Hematopoietic multipotent progenitor cell treated with erythropoietin and hydrocortisone succinate and interleukin-3 and kit ligand, for 6 days (in vitro differentiated cells): Measurements from ENCODE around the gene CAB39L.

Experiments
- DNase-seq: peaks from one replicate; pipeline ENCODE4 v3.0.0-alpha.2; 2015

CAB39L gene

DNA sequence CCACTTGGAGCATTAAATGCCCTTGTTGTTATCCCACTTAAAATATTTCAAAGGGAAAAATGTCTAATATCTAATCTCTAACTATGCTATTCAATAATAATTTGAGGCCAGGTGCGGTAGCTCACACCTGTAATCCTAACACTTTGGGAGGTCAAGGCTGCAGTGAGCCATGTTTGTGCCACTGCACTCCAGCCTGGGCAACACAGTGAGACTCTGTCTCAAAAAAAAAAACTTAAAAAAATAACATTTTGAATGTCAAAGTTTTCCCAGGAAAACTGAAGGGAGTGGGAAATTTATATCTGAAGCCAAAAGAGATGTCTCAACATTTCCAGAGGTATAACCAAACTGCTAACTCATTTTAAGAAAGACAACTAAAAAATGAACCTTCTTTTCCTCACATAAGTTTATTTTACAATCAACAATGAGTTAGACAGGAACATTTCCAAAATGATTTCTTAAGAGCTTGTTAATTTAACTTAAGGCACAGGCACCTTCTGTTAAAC lies 47.9 kb downstream of the CAB39L start:
- no peak for DNase-seq

DNA sequence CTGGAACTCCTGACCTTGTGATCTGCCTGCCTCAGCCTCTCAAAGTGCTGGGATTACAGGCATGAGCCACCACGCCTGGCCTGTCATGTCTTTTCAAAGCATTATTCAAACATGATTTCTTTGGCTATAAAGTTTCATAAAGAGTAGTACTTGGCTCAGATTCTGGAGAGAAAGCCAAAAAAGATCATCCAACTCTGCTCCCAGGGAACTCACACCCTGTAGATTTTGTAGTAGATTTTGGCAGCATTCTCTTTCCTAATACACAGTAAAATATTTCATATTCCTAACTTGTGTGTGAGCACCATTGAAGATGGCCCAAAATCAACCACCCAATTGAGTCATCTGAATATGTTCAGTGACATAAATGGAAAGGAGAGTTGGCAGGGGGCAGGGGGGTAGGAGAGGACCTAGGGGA lies 48.4 kb downstream of the CAB39L start:
- DNase-seq, result no peak

GRCh38 chr13:49388091-49388635 lies 55.7 kb downstream of the CAB39L start:
- DNase-seq, result no peak

- no peak for DNase-seq
Observed at GRCh38 chr13:49386664-49387063, 57.2 kb downstream of the CAB39L start.

- DNase-seq, result no peak
Observed at GRCh38 chr13:49376121-49376520, 67.7 kb downstream of the CAB39L start.

- no peak for DNase-seq
Observed at GRCh38 chr13:49374585-49375290, 69.1 kb downstream of the CAB39L start.

DNA sequence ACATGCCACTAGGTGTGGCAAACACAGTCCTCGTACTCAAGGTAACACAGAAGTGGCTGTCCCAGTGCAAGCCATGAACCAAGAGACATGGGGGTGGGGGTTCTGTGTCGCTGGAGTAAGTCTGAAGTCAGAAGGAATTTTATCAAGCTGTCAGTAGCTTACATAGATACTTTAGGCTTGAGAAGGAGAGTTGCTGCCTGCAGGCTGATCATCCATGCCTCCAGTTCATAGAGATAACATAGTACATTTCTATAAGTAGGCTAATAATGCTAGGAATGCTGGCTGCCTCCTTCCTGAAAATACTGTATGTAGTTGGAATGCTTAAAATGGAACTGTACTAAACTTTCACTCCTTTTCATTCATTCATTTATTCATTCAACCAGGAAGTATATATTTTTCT lies 70.1 kb downstream of the CAB39L start:
- no peak for DNase-seq

DNA sequence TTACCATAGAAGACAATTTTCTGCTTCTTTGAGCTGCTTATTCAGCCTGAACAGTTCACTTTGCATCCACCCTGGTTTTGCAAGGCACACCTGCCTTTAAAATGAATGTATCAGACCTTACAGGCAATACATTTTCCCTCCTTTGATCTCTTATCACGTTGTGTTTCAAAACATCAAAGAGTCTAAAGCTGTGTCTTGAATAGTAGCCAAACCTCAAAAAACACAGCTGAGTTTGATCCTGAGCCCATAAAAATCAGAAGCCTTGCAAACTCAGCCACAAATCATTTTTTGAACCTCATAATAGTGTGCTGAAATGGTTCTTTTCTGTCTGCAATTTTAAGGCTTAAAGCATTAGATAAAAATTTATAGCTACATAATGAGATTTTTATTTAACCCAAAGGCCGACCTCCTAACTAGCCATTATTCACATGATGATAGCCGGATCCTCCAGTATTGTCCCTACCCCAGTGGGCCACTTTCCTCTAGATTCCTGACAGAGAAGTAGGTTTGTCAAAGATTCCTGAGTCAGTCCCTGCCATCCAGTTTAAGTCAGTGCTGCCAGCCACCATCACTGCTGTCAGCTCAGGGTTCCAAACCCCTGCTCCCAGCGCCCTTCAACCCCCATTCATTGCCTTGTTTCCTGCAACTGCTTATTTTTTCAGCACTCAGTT lies 71.8 kb downstream of the CAB39L start:
- peak; percentile 38 for DNase-seq

DNA sequence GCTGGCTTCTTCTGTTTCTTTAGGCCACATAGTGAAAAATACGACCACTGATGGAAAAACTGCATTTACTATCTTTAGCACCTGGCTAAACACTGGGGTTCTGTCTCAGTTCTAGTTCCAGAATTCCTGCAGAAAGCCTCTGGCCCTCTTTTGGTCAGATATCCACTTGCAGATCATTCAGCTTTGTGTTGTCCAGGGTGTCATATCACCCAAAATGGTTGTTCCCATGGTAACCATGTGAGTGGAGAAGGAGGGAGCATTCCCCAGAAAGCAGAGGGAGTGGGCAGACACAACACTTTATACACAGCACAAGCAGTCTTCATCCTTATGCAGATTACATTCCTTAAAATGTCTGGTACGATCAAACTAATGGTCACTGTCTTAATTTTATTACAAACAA lies 73.5 kb downstream of the CAB39L start:
- DNase-seq, result no peak

GRCh38 chr13:49369866-49370265 lies 74.0 kb downstream of the CAB39L start:
- DNase-seq, result no peak

DNA sequence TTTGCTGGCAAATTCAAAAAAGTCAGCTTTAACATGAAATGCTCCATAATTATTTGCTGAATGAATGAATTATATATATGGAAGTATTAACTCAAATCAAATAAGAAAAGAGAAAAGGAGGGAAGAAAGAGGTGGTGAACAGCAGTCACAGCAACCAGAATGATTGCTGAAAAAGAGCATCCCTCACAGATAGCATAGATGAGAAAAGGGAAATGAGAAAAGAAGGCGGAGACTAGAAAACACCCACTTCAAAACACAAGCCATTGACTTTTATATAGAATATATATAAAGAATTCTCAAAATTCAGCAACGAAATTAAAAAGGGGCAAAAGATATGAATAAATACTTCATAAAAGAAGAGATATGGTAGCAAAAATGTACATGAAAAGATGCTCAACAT lies 75.2 kb downstream of the CAB39L start:
- DNase-seq, result no peak

GRCh38 chr13:49367640-49368422 lies 76.0 kb downstream of the CAB39L start:
- DNase-seq, result no peak

DNA sequence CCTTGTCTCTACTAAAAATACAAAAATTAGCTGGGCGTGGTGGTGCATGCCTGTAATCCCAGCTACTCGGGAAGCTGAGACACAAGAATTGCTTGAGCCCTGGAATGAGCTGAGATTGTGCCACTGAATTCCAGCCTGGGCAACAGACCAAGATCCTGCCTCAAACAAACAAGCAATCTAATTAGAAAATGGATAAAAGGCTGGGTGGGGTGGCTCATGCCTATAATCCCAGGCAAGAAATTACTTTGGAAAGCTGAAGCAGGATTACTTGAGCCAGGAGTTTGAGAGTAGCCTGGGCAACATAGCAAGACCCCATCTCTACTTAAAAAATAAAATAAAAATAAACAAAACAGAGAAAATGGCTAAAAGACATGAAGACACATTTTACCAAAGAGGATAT lies 77.0 kb downstream of the CAB39L start:
- DNase-seq, result no peak

GRCh38 chr13:49357694-49358093 lies 86.2 kb downstream of the CAB39L start:
- no peak for DNase-seq

DNA sequence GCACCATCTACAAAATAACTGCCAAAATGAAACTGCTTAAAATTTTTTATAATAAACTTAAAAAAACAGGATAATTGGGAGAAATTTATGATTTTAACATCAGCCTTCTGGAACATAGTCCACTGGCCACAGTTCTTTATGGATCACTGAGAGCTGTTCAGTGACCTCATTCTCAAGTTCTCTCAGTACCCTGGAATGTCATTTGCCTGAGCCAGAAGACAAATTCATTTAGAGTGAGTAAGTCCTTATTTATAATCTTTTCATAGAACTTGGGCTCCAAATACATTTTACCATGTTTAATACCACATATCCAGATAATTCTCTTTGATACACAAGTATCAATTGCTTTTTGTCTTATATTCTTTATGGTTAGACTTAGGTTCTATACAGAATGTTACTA lies 87.6 kb downstream of the CAB39L start:
- no peak for DNase-seq

GRCh38 chr13:49354719-49355118 lies 89.1 kb downstream of the CAB39L start:
- no peak for DNase-seq

DNA sequence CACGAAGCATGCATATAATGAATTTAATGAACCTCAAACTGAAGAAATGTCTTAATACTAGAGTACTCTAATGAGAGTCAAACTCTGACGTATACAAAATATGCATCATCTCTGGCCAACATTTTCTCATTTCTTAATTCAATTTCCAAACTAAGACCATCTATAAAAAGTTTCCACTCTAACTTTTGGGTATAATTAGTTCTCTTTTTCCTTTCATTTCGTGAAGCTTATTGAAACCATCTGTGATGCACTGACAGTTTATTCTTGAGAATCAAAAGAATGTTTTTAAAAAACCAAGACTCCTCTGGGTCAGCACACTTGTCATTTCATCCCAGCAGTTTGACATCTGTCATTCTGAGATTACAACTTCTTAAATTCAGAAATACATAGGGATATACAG lies 90.0 kb downstream of the CAB39L start:
- DNase-seq, result no peak

GRCh38 chr13:49351871-49352270 lies 92.0 kb downstream of the CAB39L start:
- peak; percentile 12 for DNase-seq

DNA sequence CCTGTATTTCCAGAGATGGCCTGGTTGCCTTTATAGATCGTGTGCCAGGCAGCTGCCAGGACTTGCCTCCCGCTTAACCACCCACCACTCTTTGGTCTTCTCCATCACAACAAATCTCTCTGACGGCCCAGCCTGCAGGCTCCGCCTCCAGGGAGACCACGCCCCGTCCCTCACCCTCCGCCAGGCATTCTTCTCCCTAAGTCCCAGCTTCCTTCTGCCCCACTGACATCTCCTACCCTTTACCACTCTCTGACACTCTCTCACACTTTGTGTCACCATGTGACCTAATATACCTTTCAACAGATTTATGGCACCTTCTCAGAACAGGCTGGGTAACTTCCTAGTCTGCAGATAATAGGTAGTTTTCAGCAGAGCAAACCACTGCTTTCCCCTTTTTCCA lies 95.1 kb downstream of the CAB39L start:
- no peak for DNase-seq

- DNase-seq, result no peak
Observed at GRCh38 chr13:49347650-49348385, 96.0 kb downstream of the CAB39L start.

GRCh38 chr13:49346460-49346859 lies 97.4 kb downstream of the CAB39L start:
- DNase-seq, result no peak

DNA sequence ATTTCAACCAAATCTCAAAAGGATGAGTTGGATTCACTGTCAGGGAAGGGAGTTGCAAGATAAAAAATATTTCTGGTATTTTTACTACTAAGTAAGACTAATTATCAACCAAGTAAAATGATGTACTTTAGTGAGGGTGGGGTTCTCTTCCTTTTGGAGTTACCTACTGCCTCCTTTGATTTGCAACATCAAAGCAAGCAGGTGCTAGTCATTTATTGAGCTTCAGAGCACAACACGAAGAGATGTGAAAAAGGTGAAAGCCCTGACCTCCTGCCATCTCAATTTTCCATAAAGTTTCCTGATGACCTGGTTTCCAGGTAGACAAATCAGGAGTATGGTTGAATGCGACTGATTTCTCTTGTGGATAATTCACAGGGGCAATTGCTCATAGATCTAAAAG lies 100.1 kb downstream of the CAB39L start:
- no peak for DNase-seq

DNA sequence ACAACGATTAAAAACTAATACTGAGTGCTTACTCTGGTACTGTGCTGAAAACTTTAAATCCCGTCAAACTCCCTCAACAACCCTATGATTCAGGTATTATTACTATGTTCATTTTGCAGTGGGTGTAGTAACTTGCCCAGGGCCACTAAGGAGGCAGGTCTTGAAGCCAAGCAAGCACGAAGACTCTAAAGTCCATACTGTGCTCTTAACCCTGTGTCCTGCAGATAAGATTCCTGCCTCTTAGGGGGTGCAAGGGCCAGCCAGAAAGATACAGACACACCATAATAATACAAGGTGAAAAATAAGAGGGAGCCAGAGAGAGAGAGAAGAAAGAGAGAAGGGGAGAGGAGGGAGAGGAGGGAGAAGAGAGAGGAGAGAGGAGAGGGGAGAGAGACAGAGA lies 100.6 kb downstream of the CAB39L start:
- no peak for DNase-seq
